Measurements from ENCODE around the gene GMDS. TPM values are rescaled to one million over a fixed set of nuclear protein-coding genes. Genes with fewer than 3 reads are reported as not detected.
A peak's percentile ranks its signal among the peaks of the same experiment; 100 is the strongest.

Gene GMDS
- total and polyA plus RNA-seq, 2 of the 13 experiments (the other 11 are each of a cell fraction or from before 2014, with no cell fraction given): 64.4 to 112 TPM

- intact Hi-C loops (cut with micrococcal nuclease; ENCODE audit: unreplicated experiment) (no loop called here), in situ Hi-C loops (cut with HindIII; ENCODE audit: extremely low pct_ligation_motif_present, low pct_unique_long_range_greater_than_20kb) (no loop called here)
- no peak for DNase-seq (ENCODE audit: low spot score)
- Histone ChIP-seq H3K27me3 (ENCODE audit: control insufficient read depth in 1 of 2, insufficient read depth in 2 of 2, low read length in 2 of 2) (no peaks in the 10 kb centered on the region), H3K4me2 (ENCODE audit: low read depth, low read length) (no peak overlapping the region), H3K36me3 (replicated peaks in 1 of 2; ENCODE audit: control insufficient read depth in 1 of 2, insufficient read depth in 2 of 2, low read length in 2 of 2) (peaks cover 5 to 7% of the 10 kb centered on the region in 2 experiments), H3K27ac (ENCODE audit: extremely low read length, insufficient read depth, low read length) (no peak overlapping the region), H3K4me1 (ENCODE audit: insufficient read depth, low read length) (no peaks in the 10 kb centered on the region), H4K20me1 (ENCODE audit: insufficient read depth, low read length) (peaks cover 6% of the 10 kb centered on the region; the same call in 1 of the 2 replicates), H3K9me3 (ENCODE audit: low read length) (no peaks in the 10 kb centered on the region), H2AFZ (ENCODE audit: low read length) (no peak overlapping the region), H3K9ac (ENCODE audit: insufficient read depth, low read depth, low read length) (no peak overlapping the region), H3K4me3 (replicated peaks in 1 of 3; ENCODE audit: insufficient read depth in 1 of 3, low read depth in 2 of 3, low read length in 3 of 3) (no peak overlapping the region), H3K79me2 (ENCODE audit: insufficient read depth, low read length) (peaks cover 12% of the 10 kb centered on the region)
- ChIA-PET POLR2A (no interaction called here), CTCF (ENCODE audit: low intra/inter-chr PET ratio, low total read pairs) (no interaction called here)
- ATAC-seq: peak; percentile 64
- BruUV-seq (replicated peaks): no TSS peak
- FAIRE-seq: no peak
- WGBS (ENCODE audit: low lambda C conversion rate): 95% methylated on average over 9 of the region's 9 CpGs
- TF ChIP-seq SP4 (CRISPR knock-in tag; IDR thresholded peaks at IDR 0.05) (no peak), ZNF33A (CRISPR knock-in tag; IDR thresholded peaks at IDR 0.05; ENCODE audit: borderline replicate concordance) (no peak), MAX (IDR thresholded peaks at IDR 0.05) (no peak), FOXK2 (IDR thresholded peaks at IDR 0.05) (no peak), DNMT3B (CRISPR knock-in tag; conservative IDR thresholded peaks at IDR 0.05) (no peak), PPARG (CRISPR knock-in tag; conservative IDR thresholded peaks at IDR 0.05) (no peak), ZNF18 (CRISPR knock-in tag; IDR thresholded peaks at IDR 0.05; ENCODE audit: insufficient replicate concordance) (no peak), THAP8 (CRISPR knock-in tag; IDR thresholded peaks at IDR 0.05; ENCODE audit: borderline replicate concordance) (no peak), ZNF703 (CRISPR knock-in tag; IDR thresholded peaks at IDR 0.05; ENCODE audit: borderline replicate concordance) (no peak), RFX3 (CRISPR knock-in tag; IDR thresholded peaks at IDR 0.05) (no peak), PCBP1 (IDR thresholded peaks at IDR 0.05; ENCODE audit: borderline replicate concordance, low read depth, low read length) (no peak), ZBTB21 (CRISPR knock-in tag; IDR thresholded peaks at IDR 0.05) (no peak)
Observed at GRCh38 chr6:2081155-2082138, 164.0 kb downstream of the GMDS start.
